ENCODE measurements around the gene IQCH.

DNA sequence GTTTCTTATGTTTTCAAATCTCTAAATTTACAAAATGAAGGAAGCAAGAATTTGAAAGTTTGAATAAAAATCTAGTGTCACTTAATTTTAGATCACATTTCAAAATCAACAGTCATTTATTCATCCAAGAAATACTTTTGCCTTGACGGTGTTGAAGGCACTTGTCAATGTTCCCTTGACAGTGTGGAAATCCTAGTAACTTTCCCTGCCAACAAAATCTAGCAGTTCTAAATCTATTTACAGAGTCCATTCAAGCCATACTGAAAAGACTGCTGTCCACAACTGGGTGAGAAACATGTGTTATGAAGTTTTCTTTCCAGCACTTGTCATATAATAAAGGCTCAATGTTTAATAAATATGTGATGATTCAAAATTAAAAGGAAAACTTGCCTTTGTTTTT lies 279.3 kb downstream of the IQCH start:
- TF ChIP-seq EZH2 (IDR thresholded peaks at IDR 0.05) (no peak), POLR2AphosphoS5 (IDR thresholded peaks at IDR 0.05; ENCODE audit: borderline replicate concordance, low read depth, low read length) (no peak)
